GM19395 (cell line): ENCODE measurements around the gene CCDC197.

Source experiments
- ATAC-seq: cut with Tn5 transposase; IDR thresholded peaks from one replicate; pipeline ENCODE4 v1.9.1; 2021; ENCODE audit warnings: mild to moderate bottlenecking, moderate library complexity; ENCODE audit not compliant: unreplicated experiment

CCDC197 gene

DNA sequence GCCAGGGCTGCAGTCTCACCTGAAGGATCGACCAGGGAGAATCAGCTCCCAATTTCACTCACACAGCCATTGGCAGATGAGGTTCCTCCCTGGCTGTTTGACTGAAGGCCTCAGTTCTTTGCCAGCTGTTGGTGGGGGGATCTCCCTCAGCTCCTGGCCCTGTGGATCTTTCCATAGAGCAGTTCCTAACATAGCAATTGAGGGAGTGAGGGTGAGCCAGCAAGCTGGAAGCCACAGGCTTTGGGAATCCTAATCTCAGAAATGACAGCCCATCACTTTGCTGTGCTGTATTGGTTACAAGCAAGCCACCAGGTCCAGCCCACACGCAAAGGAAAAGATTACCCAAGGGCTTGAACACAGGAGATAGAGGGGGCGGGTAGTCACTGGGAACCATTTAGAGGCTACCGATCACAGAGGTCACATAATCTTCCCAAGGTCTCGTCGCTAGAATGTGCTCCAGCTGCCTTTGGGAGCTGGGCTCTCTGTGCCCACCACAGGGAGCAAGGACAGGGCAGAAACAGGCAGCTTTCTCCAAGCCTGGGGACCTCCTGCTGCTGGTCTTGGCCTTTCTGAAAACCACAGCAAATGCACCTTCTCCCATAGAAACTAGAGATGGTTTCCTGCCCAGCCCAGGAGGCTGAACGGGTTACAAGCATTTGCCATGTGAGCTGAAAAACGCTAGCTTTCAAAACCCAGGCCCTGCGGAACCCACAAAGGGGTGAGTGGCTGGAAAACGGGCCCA, 24.5 kb downstream of the CCDC197 start:
- ATAC-seq: no peak

DNA sequence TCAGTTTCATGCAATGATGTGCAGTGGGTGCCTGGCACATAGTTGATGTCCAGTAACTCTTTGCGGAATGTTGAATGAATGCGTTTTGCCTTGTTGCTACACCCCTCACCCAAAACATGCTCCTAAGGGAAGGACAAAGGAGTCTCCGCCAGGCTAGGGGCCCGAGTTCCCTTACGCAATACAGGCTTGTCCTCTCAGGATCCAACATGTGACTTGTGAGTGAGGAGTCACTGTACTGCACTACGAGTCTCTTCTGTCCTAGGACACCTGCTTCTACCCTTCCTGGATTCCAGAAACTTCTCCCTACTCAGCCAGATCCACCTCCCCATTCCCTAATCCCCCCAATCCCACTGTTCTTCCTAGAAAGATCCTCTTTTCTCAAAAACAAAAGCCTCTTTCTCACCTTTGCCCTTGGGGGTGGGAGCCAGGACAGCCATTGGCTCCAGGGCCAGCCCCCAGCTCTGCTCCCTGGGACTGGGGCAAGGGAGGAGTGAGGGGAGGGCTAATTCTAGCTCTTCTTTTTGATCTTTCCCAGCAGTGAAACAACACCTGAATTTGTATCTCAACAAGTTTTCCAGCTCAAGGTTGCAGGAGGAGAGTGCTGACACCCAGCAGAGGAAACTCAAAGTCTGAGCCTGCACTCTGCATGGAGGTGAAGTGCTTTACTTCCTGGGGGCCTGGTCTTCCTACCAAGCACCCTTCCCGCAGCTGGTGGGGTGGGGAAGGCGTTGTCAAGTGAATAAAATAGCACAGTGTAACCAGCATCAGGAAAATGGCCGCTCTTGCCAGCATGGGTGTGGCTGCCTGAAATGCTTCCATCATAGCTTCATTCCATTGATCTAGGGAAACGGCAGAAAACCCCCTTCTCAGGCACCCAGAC, 25.7 kb downstream of the CCDC197 start:
- ATAC-seq: no peak

GRCh38 chr14:94024549-94024948, 27.4 kb downstream of the CCDC197 start:
- ATAC-seq: no peak

GRCh38 chr14:94025720-94026119, 28.6 kb downstream of the CCDC197 start:
- no peak for ATAC-seq

- ATAC-seq: peak; percentile 99
Measured at GRCh38 chr14:94026173-94026888, 29.2 kb downstream of the CCDC197 start, which contains the start of gene OTUB2. Gene OTUB2 (plus strand): TSS chr14:94026340. CDS start chr14:94026538, 198 bp downstream.

DNA sequence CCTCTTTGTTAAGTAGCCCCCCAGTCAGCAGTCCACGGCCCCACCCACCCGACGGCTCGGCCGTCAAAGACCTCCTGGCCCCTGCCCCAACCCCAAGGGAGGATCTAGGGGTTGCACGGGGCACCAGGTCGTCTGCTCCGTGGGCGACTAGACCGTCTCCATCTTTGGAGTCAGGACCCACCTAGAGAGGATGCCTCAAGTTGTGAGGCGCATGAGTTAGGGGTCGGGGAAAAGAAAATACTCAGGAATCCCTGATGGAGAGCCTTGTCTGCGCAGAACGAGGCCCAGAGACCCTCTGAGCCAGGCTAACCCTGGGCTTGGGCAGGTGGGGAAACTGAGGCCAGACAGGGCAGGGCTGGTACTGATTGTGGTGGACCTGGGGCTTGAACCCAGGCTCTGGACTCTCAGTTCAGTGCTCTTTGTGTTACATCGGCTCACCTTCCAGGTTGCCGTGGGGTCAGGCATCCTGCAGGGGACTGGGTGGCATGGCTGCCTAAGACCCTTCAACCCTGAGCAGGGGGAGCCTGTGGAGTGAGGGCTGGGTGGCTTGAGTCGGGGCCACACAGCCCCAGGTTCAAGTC, 29.9 kb downstream of the CCDC197 start:
- ATAC-seq: no peak

DNA sequence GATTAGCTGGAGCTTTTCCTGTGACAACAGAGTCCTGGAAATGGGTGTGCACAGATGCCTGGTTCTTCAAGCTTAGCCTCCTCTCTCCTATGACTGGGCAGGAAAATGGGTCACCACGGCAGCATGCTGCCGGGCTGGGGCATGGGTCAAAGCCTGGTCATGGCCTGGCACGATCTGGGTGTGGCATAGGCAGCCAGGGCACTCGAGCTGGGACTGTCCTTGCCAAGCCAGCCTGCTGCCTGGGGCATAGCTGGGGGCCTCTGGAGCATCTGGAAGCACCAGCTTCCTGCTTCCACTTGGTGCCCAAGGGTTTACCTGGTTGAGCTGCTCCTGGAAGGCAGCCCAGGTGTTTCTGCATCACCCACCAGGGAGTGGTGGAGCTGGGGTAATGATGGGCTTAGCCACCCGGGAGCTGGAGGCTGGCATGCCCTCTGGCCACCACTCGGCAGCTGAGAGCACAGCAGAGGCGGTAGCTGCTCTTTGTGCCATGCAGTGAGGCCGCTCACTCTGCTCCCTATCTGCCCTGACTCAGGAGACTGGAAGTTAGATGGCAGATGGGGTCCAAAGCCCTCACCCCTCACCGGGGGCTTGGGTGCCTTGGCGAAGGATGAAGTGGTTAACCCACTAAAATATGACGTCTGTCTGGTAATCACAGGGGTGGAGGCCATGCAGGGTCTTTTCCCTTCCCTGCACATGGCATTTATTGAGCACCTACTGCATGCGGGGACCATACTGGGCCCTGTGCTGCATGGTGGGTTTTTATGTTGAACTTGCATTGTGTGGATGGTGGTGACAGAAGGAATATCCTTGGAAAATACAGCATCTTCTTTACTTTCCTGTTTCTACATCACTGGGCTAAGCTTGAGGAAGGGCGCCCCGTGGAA, 30.7 kb downstream of the CCDC197 start:
- ATAC-seq: no peak

DNA sequence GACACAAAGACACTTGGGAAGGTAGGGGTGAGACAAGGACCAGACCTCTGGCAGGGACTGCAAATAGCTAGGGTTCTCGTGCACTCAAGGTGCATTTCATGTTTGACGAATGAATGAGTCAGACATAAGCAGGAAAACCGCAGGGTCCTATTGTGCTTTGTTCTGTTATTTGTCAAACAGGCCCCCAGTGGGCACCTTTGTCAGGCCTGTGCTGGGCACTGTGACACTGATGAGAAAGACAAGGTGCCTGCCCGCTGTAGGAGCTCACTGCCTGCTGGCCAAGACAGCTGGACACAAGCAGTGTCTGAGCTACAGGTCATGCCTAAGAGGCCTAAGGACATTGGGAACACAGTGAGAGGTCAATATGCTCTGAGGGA, 31.3 kb downstream of the CCDC197 start:
- no peak for ATAC-seq

DNA sequence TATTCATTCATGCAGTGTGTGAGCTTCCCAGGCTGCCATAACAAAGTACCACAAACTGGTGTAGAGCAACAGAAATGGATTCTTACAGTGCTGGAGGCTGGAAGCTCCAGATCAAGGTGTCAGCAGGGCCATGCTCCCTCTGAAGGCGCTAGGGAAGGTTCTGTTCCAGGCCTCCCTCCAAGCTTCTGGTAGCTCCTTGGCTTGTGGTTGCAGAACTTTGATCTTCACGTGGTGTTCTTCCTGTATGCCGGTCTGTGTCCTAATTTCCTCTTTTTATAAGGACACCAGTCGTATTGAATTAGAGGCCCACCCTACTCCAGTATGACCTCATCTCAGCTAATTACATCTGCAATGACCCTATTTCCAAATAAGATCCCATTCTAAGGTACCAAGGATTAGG, 32.2 kb downstream of the CCDC197 start:
- ATAC-seq: no peak

DNA sequence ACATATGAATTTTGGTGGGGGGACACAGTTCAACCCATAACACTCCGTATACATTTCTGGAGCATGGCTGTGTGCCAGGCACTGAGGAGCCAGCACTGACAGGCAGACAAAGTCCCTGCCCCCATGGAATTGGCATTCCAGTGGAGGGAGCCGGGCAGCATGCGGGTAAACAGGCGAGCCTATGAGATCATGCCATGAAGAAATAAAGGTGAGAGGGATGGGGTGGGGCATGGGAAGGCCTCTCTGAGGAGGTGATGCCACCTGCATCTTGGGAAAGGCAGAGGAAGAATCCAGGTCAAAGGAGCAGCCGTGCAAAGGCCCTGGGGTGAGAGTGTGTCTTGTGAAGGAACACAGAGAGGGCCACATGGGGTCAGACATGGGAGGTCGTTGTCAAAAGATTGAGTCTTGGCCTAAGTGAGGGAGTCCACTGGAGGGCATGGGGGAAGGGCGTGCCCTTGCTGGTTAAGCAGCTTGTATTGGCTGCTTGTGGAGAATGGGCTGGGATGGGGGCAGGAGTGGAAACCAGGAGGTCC, 32.6 kb downstream of the CCDC197 start:
- ATAC-seq: no peak

DNA sequence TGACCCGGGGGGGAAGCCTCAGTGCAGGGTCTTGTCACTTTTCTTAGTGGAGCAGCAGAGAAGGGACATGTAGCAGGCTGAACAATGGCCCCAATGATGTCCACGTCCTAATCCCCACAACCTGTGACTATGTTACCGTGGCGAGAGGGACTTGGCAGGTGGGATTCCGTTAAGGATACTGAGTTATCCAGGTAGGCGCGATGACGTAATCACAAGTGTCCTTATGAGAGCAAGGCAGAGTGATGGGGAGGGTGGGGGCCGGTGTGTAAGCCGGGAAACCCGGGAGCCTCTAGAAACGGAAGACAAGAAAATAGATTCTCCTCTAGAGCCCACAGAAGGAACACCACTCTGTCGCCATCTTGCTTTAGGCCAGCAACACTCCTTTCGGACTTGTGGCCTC, 33.5 kb downstream of the CCDC197 start:
- ATAC-seq: no peak

GRCh38 chr14:94031161-94031882, 34.2 kb downstream of the CCDC197 start:
- ATAC-seq: no peak

GRCh38 chr14:94031883-94032279, 34.8 kb downstream of the CCDC197 start:
- ATAC-seq: no peak

- ATAC-seq: no peak
Measured at GRCh38 chr14:94034886-94035285, 37.8 kb downstream of the CCDC197 start.

DNA sequence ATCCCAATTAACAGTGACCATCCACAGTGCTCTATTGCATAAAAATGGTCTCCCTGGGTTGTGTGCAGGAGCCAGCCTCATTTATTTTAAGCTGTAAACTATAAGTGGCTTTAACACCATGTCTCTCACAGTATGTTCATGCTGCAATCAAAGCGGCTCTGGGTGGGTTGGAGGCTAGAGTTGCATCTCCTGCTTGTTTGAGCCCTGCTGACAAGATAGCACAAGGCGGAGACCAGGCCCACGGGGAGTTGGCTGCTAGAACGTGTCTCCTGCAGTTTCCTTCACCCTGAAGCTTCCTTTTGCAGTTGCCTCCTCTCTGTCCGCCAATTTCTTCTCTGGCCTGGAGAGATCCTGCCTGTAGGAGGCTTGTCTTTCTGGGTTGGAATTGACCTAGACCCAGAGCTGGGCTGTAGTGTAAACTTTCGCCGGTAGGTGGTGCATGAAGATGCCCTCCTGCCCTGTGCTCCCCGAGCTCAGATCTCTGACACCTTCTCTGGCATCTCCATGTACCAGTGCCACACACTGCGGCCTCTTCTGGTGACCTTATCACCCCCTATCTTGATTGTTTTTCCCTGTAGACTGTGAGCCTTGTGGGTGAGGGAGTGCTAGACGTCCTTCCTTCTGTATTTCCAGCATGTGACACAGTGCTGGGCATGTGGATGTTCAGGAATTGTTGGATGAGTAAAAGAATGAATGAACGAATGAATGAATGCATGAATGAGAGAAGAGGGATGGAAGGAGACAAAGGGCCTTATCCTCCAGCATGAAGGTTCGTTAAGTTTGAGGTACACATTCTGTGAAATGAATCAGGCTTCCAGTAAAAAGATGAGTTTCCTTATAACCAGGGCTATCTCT, 39.4 kb downstream of the CCDC197 start:
- peak; percentile 96 for ATAC-seq

GRCh38 chr14:94037954-94038353, 40.9 kb downstream of the CCDC197 start:
- ATAC-seq: no peak

- no peak for ATAC-seq
Measured at GRCh38 chr14:94038510-94038909, 41.4 kb downstream of the CCDC197 start.

- ATAC-seq: no peak
Measured at GRCh38 chr14:94038921-94039629, 42.0 kb downstream of the CCDC197 start.
